Gastrocnemius medialis (tissue), 4 donors: Measurements from ENCODE around the gene GADD45GIP1. TPM values are rescaled to one million over a fixed set of nuclear protein-coding genes. Genes with fewer than 3 reads are reported as not detected.

Experiments used
- ATAC-seq, 2 donors: fragments of 150-250 bp; one replicate each; pipeline ENCODE4 v1.9.1; 2016
- DNase-seq, 2 donors: peaks; one replicate each; pipeline ENCODE4 v3.0.0-alpha.2; 2019
- H3K27ac ChIP-seq, 4 donors: fragments of 200-600 bp; sonication (generic); 1 replicate in 1 of 4; 2 replicates in 3 of 4; pipeline ENCODE4 v1.5.1; 2016 to 2018; ENCODE audit warnings: mild to moderate bottlenecking in 2 of 4, moderate library complexity in 1 of 4
- H3K27me3 ChIP-seq, 3 donors: fragments of 200-600 bp; sonication (generic) in 2 of 3; 1 replicate in 1 of 3; 2 replicates in 2 of 3; pipeline versions ENCODE4 v1.5.1 to v1.6.0; 2016 to 2019; ENCODE audit warnings: mild to moderate bottlenecking in 1 of 3, moderate library complexity in 1 of 3
- H3K36me3 ChIP-seq, 2 donors: fragments of 200-600 bp; sonication (generic) in 1 of 2; one replicate each; pipeline ENCODE4 v1.5.1; 2017 to 2018
- H3K4me1 ChIP-seq, 2 donors: fragments of 200-600 bp; sonication (generic) in 1 of 2; one replicate each; pipeline ENCODE4 v1.5.1; 2016 to 2017; ENCODE audit warnings: mild to moderate bottlenecking in 2 of 2
- H3K4me3 ChIP-seq, 4 donors: fragments of 200-600 bp; sonication (generic) in 3 of 4; 1 replicate in 1 of 4; 2 replicates in 3 of 4; pipeline ENCODE4 v1.5.1; 2016 to 2019; ENCODE audit warnings: mild to moderate bottlenecking in 2 of 4
- H3K9me3 ChIP-seq, 3 donors: fragments of 200-600 bp; sonication (generic) in 2 of 3; 1 replicate in 1 of 3; 2 replicates in 2 of 3; pipeline ENCODE4 v1.5.1; 2016 to 2019
- POLR2A ChIP-seq, 2 donors: fragments of 450-650 bp; IDR thresholded peaks; one replicate each; pipeline ENCODE4 v1.6.1; 2017; ENCODE audit warnings: antibody characterized with exemption in 2 of 2, mild to moderate bottlenecking in 2 of 2, moderate library complexity in 2 of 2
- in situ Hi-C, 4 donors: fragments of 200-750 bp; cut with MboI; loops; one replicate each; pipeline versions ENCODE4 v1.15.0 to v1.8.0; 2017; ENCODE audit warnings: low sequenced_read_pairs in 4 of 4
- intact Hi-C: fragments of 100-400 bp; cut with DNase I; formaldehyde crosslinking; loops from one replicate; pipeline ENCODE4 v1.15.1; 2023; ENCODE audit warnings: low total_unique reads
- total RNA-seq, 4 donors: library from RNA; depleted of rRNA; stranded (reverse); fragments of >200 nt; gene quantifications; one replicate each; pipeline versions ENCODE4 v1.1.0 to v1.2.3, GENCODE V29; 2016
- TF ChIP-seq, protein P1 (sequence below), 5 experiments: fragments of 450-650 bp in 3 of 5; fragments of 200-600 bp in 2 of 5; sonication (generic) in 2 of 5; IDR thresholded peaks in 4 of 5; conservative IDR thresholded peaks in 1 of 5; 1 replicate in 4 of 5; 2 replicates in 1 of 5; pipeline ENCODE4 v1.5.1; 2016 to 2019; ENCODE audit warnings: antibody characterized with exemption in 5 of 5, mild to moderate bottlenecking in 3 of 5, moderate library complexity in 3 of 5

The GADD45GIP1 gene
- total RNA-seq, 4 donors from 2014 or later: 50.7 to 71.0 (median 61.4) TPM

GRCh38 chr19:12995596-12996405 lies 38.8 kb upstream of the GADD45GIP1 start:
- intact Hi-C loops: loop anchor here (2.0 kb wide), 2 partner anchors 17 to 31 kb away; no protein-coding TSS in a partner anchor
- Histone ChIP-seq H3K9me3 (no peaks in the 10 kb centered on the region), H3K27me3 (no peaks in the 10 kb centered on the region), H3K27ac (peak overlapping the region; percentile 97 to 100 (median 99)), H3K4me3 (peak overlapping the region; percentile 63 to 86 (median 80)), H3K4me1 (peaks cover 38 to 43% of the 10 kb centered on the region in 2 donors), H3K36me3 (no peaks in the 10 kb centered on the region)
- TF ChIP-seq POLR2A (IDR thresholded peaks at IDR 0.05): peak in 1 of 2 donors; percentile 9
- TF ChIP-seq, protein P1, sequence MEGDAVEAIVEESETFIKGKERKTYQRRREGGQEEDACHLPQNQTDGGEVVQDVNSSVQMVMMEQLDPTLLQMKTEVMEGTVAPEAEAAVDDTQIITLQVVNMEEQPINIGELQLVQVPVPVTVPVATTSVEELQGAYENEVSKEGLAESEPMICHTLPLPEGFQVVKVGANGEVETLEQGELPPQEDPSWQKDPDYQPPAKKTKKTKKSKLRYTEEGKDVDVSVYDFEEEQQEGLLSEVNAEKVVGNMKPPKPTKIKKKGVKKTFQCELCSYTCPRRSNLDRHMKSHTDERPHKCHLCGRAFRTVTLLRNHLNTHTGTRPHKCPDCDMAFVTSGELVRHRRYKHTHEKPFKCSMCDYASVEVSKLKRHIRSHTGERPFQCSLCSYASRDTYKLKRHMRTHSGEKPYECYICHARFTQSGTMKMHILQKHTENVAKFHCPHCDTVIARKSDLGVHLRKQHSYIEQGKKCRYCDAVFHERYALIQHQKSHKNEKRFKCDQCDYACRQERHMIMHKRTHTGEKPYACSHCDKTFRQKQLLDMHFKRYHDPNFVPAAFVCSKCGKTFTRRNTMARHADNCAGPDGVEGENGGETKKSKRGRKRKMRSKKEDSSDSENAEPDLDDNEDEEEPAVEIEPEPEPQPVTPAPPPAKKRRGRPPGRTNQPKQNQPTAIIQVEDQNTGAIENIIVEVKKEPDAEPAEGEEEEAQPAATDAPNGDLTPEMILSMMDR (IDR thresholded peaks at IDR 0.05 in 4 of 5, conservative IDR thresholded peaks at IDR 0.05 in 1 of 5): no peak
- ATAC-seq: peak; percentile 34 to 37
- in situ Hi-C loops: no loop called here
- no peak for DNase-seq

DNA sequence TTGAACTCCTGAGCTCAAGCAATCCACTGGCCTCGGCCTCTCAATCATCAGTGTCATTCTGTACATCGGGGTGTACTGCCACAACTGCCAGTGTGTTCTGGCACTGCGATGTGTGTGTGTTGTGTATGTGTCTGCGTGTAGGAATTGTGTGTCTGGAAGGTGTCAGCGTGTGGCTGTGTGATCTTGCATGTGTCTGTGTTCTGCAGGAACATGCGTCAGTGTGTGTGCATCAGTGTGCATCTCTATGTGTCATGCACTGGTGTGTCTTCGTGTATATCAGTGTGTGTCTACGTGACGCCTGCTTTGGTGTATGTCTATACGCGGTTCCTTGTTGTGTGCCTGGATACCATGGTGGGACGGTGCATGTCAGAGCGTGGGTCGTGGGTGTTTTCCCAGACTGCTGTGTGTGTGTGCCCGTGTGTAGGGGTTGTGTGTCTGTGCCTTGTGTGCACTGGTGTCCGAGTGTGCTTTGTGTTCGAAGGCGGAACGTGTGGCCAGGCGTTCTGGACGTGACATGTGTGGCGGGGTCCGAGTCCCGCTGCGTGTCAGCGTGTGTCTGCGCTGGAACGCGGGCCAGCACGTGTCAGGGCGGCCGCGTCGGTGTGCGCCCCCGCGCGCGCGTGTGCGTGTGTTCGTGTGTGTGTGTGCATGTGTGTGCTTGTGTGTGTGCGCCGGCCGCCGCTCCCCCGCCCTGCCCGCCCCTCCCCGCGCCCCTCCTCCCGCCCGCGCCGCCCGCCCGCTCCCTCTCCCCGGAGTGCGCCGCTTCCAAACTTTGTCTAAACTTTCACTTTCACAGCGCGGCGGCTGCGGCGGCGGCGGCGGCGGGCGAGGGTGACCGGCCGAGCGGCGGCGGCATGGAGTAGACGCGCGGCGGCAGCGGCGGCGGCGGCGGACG lies 37.9 kb upstream of the GADD45GIP1 start, which contains the start of gene NFIX:
TSS of gene NFIX (plus strand) at position 775 of the 895 bp plus-strand sequence. CDS start 363 bp downstream, outside the sequence.
- Histone ChIP-seq H3K36me3 (no peaks in the 10 kb centered on the region), H3K4me3 (peak within 1 kb of the TSS; percentile 76 to 86 (median 80)), H3K27me3 (no peaks in the 10 kb centered on the region), H3K4me1 (peaks cover 31 to 35% of the 10 kb centered on the region in 2 donors), H3K27ac (peak within 1 kb of the TSS; percentile 97 to 100 (median 99)), H3K9me3 (no peaks in the 10 kb centered on the region)
- DNase-seq (peak in 1 of 2 donors; percentile 70), ATAC-seq (peak; percentile 21 to 32)
- TF ChIP-seq, protein P1 (IDR thresholded peaks at IDR 0.05 in 4 of 5, conservative IDR thresholded peaks at IDR 0.05 in 1 of 5): no peak
- intact Hi-C loops: no loop called here
- in situ Hi-C loops: no loop called here

DNA sequence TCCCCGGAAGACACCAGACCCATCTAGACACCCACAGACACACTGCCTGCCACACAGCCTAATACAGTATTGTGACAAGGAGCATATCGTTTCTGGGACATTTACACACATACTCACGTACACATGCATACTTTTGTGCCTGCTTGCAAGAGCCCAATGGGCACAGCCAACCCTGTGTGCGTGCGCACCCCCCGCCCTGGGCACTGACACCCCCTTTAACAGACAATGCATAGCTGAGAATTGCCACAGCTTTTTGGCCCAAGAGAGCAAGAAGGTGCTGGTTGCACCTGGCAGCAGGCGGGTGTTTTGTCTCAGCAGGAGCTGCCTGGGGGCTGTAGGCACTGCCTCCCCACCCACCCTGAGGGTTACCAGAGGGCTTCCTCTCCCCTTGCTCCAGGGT lies 36.5 kb upstream of the GADD45GIP1 start:
- intact Hi-C loops (no loop called here), in situ Hi-C loops (no loop called here)
- DNase-seq: no peak
- Histone ChIP-seq H3K27ac (peak overlapping the region; percentile 73 to 96 (median 82)), H3K36me3 (no peaks in the 10 kb centered on the region), H3K9me3 (no peaks in the 10 kb centered on the region), H3K4me3 (no peak overlapping the region), H3K4me1 (peaks cover 19 to 21% of the 10 kb centered on the region in 2 donors), H3K27me3 (no peaks in the 10 kb centered on the region)
- no peak for ATAC-seq
- no peak for TF ChIP-seq POLR2A (IDR thresholded peaks at IDR 0.05)
- TF ChIP-seq, protein P1 (IDR thresholded peaks at IDR 0.05 in 4 of 5, conservative IDR thresholded peaks at IDR 0.05 in 1 of 5): no peak

- intact Hi-C loops: no loop called here
- DNase-seq (no peak), ATAC-seq (no peak)
- TF ChIP-seq, protein P1 (IDR thresholded peaks at IDR 0.05 in 4 of 5, conservative IDR thresholded peaks at IDR 0.05 in 1 of 5): no peak
- TF ChIP-seq POLR2A (IDR thresholded peaks at IDR 0.05): no peak
- H3K9me3 ChIP-seq: no peaks in the 10 kb centered on the region
- no peak overlapping the region for H3K4me3 ChIP-seq
- no peaks in the 10 kb centered on the region for H3K27me3 ChIP-seq
- in situ Hi-C loops: no loop called here
- H3K4me1 ChIP-seq: peaks cover 10 to 13% of the 10 kb centered on the region in 2 donors
- no peaks in the 10 kb centered on the region for H3K36me3 ChIP-seq
- H3K27ac ChIP-seq: peak overlapping the region in 2 of 4 donors; percentile 79 to 96
Measured at GRCh38 chr19:12992729-12993128, 35.7 kb upstream of the GADD45GIP1 start.
